ENCODE measurements around the gene NLRC3.
A peak's percentile ranks its signal among the peaks of the same experiment; 100 is the strongest.
"Not testable (repeated sequence)": the region's sequence is repeated elsewhere in the genome, so short reads cannot be mapped to it uniquely, and the experiment has no call there.

Gene NLRC3

DNA sequence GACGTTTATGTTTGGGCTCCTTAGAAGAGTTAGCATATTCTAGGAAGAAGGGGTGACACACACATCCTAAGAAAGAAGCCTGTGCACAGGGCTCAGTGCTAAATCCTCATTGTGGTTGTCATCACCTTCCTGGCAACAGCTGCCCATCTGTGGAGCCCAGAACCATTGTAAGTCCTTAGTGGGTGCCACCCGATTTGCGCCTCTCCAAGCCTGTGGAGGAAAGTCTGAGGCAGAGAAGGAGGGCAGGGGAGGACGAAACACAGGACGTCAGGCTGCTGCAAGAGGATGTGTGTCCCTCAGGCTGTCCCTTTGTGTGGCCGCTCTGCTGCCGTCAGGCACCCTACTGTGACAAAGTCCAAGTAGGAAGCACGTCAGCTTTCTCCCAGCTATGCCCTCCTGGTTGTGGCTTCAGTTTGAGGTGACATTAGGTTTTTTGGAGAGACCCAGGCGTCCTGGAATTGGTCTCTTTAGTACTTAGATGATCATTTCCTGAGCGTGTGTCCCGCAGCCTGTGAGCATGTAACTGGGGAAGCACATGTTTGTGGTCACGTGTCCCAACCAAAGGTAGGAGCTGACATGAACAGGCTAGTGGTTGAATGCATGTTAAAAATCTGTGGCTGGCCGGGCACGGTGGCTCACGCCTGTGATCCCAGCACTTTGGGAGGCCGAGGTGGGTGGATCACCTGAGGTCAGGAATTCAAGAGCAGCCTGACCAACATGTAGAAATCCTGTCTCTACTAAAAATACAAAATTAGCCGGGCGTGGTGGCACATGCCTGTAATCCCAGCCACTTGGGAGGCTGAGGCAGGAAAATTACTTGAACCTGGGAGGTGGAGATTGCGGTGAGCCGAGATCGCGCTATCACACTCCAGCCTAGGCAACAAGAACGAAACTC lies 65.7 kb downstream of the NLRC3 start:
- TF ChIP-seq, protein P1, sequence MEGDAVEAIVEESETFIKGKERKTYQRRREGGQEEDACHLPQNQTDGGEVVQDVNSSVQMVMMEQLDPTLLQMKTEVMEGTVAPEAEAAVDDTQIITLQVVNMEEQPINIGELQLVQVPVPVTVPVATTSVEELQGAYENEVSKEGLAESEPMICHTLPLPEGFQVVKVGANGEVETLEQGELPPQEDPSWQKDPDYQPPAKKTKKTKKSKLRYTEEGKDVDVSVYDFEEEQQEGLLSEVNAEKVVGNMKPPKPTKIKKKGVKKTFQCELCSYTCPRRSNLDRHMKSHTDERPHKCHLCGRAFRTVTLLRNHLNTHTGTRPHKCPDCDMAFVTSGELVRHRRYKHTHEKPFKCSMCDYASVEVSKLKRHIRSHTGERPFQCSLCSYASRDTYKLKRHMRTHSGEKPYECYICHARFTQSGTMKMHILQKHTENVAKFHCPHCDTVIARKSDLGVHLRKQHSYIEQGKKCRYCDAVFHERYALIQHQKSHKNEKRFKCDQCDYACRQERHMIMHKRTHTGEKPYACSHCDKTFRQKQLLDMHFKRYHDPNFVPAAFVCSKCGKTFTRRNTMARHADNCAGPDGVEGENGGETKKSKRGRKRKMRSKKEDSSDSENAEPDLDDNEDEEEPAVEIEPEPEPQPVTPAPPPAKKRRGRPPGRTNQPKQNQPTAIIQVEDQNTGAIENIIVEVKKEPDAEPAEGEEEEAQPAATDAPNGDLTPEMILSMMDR (IDR thresholded peaks at IDR 0.05; ENCODE audit: insufficient read depth, low read depth, low read length, missing control alignments): no peak
- H3K4me3 ChIP-seq (ENCODE audit: low read length): no peak overlapping the region
- no peak for DNase-seq (ENCODE audit: low read depth)

DNA sequence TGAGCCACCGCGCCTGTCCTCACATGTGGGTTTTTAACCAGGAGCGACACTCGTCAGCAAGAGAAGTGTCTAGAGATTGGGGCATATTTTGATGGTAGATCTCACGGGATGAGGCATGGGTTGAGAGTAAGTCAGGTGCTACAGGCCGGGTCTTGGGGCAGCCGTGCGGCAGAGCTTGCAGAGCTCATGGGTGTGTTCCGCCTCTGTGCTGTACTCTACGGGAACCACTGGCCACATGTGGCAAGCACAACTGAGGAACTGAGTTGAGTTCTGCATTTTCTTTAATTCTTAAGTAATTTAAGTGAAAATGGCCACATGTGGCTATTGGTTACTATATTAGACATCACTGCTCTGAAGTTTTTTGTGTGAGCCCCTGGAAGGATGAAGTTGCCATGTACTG lies 66.8 kb downstream of the NLRC3 start:
- TF ChIP-seq, protein P1 (IDR thresholded peaks at IDR 0.05; ENCODE audit: insufficient read depth, low read depth, low read length, missing control alignments): no peak
- no peak overlapping the region for H3K4me3 ChIP-seq (ENCODE audit: low read length)
- no peak for DNase-seq (ENCODE audit: low read depth)

DNA sequence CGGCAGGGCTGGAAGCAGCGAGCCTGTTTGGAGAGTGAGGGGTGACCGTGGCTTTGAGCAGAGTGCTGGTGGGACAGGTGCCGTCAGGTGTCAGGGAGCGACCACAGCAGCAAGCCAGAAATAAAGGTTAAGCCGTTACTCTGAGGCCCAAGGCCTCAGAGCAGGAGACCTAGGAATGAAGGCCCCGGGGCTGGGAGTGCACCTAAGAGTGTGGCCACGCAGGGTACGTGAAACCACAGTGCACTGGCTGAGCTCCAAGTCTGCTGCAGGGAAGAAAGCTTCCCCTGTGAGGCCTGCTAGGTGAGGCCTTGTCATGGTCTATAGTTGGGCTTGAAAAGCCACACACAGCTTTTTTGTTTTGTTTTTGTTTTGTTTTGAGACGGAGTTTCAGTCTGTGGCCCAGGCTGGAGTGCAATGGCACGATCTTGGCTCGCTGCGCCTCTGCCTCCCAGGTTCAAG lies 67.7 kb downstream of the NLRC3 start:
- TF ChIP-seq, protein P1 (IDR thresholded peaks at IDR 0.05; ENCODE audit: insufficient read depth, low read depth, low read length, missing control alignments): no peak
- no peak overlapping the region for H3K4me3 ChIP-seq (ENCODE audit: low read length)
- DNase-seq (ENCODE audit: low read depth): peak; percentile 86

DNA sequence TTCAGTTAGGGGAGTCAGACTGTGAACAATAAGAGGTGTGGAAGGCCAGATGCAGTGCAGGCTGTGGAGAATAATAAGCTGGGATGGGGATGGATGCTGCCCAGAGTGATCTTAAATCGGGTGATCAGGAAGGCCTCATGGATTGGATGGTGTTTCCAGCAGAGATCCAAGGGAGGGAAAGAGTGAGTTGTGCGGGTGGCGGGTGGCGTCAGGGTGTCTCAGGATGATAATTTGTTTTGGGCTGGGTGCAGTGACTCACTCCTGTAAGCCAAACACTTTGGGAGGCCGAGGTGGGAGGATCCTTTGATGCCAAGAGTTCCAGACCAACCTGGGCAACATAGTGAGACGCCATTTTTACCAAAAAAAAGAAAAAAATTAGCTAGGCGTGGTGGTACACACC lies 68.5 kb downstream of the NLRC3 start:
- no peak for DNase-seq (ENCODE audit: low read depth)
- no peak overlapping the region for H3K4me3 ChIP-seq (ENCODE audit: low read length)
- TF ChIP-seq, protein P1 (IDR thresholded peaks at IDR 0.05; ENCODE audit: insufficient read depth, low read depth, low read length, missing control alignments): no peak

DNA sequence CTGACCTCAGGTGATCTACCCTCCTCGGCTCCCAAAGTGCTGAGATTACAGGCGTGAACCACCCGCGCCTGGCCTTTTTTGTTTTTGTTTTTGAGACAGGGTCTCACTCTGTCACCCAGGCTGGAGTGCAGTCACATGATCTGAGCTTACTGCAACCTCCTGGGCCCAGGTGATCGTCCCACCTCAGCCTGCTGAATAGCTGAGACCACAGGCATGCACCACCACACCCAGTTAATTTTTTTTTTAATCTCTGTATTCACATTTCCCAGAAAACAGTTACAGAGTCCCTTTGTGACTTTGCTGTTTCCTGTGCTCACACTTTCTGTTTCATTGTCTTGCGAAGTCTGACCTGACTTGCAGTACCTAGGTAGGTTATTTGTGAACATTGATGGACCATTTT lies 73.7 kb downstream of the NLRC3 start:
- TF ChIP-seq, protein P1 (IDR thresholded peaks at IDR 0.05; ENCODE audit: insufficient read depth, low read depth, low read length, missing control alignments): no peak
- no peak overlapping the region for H3K4me3 ChIP-seq (ENCODE audit: low read length)
- peak; percentile 26 for DNase-seq (ENCODE audit: low read depth)

DNA sequence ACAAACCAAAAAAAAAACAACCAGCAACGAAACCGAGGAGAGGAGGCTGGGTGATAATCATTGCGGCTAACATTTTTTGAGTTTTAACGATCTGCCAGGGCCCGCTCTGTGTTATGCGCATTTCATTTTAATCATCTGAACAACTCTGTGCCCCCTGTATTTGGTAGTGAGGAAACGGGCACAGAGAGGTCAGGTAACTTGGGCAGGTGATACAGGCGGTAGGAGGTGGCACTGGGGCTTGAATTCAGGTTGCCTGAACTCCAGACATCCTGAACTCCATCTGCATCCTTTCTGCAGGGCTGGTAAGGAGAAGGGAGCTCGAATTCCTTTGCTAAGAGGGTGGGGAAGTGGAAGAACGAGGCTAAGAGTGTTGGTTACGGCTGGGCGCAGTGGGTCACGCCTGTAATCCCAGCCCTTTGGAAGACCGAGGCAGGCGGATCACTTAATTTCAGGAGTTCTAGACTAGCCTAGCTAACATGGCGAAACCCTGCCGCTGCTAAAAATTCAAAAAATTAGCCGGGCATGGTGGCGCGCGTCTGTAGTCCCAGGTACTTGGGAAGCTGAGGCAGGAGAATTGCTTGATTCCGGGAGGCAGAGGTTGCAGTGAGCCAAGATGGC lies 75.3 kb downstream of the NLRC3 start:
- TF ChIP-seq, protein P1 (IDR thresholded peaks at IDR 0.05; ENCODE audit: insufficient read depth, low read depth, low read length, missing control alignments): no peak
- no peak for DNase-seq (ENCODE audit: low read depth)
- H3K4me3 ChIP-seq (ENCODE audit: low read length): peak overlapping the region; percentile 85

DNA sequence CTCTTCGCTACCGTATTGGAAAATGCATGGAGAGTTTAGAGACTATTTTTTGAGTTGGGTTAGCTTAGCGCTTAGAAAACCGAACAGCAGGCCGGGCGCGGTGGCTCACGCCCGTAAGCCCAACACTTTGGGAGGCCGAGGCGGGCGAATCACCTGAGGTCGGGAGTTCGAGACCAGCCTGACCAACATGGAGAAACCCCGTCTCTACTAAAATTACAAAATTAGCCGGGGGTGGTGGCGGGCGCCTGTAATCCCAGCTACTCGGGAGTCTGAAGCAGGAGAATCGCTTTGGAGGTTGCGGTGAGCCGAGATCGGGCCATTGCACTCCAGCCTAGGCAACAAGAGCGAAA lies 75.8 kb downstream of the NLRC3 start:
- peak overlapping the region; percentile 85 for H3K4me3 ChIP-seq (ENCODE audit: low read length)
- DNase-seq (ENCODE audit: low read depth): not testable (repeated sequence)
